ENCODE data around the gene SLC27A1. TPM values are rescaled to one million over a fixed set of nuclear protein-coding genes. Genes with fewer than 3 reads are reported as not detected.
"Not testable (repeated sequence)": the region's sequence is repeated elsewhere in the genome, so short reads cannot be mapped to it uniquely, and the experiment has no call there.

SLC27A1 gene
- total RNA-seq, 1 experiment from 2014 or later, result 8.1 TPM

DNA sequence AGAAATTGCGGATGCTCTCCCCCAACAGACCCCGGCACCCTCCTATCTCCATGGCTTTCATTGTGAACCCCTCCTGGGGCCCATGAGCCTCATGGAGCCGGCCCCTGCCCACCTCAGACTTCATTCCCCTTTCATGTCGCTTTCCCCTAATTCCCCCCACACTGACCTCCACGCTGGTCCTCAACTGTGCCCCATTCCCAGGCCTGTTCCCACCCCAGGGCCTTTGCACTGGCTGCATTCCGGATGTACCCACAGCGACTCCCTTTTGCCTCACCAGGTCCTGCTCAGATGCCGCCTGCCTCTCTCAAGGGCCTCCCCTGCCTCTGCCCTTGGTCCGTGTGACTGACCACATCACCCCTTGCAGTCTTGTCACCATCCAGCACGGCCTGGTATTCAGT lies 13.3 kb downstream of the SLC27A1 start:
- no peak for DNase-seq (ENCODE audit: extremely low read depth, low read depth)

DNA sequence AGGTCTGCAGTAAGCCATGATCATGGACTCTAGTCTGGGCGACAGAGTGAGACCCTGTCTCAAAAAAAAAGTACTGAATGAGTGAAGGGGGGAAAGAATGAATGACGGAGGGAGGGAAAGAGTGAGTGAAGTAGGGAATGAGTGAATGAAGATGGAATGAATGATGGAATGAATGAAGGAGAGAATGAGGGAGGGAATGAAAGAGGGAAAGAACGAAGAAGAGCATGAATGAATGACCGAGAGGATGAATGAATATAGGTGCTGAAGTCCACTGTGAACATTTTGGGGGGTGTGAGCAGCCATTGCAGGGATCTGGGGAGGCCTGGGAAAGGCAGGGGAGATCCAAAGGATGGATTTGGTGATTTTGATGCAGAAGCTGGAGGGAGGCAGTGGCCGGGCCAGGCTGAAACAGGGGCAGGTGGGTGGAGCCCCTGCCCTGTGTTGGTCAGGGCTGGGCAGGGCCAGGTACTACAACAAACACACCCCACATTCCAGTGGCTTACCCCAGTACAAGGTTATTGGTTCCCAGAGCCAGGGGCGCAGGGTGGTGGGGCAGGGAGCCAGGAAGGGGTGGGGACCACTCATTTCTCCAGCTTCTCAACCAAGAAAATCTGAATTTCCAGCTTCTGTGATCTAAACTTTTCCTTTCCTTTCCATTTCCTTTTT lies 14.3 kb downstream of the SLC27A1 start:
- DNase-seq (ENCODE audit: extremely low read depth, low read depth), result no peak

DNA sequence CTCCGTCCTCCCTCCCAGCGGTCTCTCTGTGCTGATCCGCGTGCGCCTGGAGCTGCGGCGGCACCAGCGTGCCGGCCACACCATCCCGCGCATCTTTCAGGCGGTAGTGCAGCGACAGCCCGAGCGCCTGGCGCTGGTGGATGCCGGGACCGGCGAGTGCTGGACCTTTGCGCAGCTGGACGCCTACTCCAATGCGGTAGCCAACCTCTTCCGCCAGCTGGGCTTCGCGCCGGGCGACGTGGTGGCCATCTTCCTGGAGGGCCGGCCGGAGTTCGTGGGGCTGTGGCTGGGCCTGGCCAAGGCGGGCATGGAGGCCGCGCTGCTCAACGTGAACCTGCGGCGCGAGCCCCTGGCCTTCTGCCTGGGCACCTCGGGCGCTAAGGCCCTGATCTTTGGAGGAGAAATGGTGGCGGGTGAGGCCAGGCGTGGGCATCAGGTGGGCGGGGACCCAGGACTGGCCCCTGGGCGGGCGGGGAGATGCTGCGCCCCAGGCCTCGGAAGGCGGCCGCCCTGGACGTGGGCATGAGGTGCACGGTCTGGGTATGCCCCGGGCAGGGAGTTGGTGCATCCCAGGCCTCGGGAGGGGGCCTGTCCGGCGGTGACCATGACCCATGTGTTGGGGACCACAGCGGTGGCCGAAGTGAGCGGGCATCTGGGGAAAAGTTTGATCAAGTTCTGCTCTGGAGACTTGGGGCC lies 16.4 kb downstream of the SLC27A1 start:
- DNase-seq (ENCODE audit: extremely low read depth, low read depth), result no peak

DNA sequence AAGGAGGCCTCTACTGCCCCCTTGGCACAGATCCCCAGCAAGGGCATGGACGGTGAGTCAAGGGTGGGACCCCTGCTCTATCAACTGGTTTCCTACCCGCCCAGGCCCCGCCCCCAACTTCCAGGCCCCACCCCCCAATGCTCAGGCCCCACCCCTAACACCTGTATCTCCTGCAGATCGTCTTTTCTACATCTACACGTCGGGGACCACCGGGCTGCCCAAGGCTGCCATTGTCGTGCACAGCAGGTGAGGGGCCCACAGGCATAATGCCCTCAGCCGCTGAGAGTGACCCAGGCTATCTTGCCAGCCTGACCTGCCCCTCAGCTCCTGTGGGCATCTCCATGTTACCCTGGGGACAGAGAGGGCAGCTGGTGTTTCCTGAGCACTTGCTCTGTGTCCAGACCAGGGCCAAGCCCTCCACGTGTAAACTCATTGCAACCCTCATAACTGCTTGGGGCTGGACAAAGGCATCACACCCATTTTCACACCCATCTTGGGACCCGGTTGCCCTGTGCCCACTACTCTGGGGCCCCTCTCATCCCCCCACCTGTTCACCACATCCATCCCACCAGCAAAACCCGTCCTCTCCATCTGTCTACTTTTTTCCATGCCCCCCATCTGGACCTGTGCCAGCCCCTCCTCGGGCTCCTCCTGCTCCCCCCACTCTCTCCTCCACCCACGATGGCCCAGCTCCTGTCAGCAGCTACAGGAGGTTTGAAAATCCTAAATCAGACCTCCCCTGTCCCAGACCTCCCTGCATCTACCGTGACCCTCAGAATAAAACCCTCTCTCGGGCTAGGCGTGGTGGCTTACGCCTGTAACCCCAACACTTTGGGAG lies 17.2 kb downstream of the SLC27A1 start:
- DNase-seq (ENCODE audit: extremely low read depth, low read depth), result no peak

DNA sequence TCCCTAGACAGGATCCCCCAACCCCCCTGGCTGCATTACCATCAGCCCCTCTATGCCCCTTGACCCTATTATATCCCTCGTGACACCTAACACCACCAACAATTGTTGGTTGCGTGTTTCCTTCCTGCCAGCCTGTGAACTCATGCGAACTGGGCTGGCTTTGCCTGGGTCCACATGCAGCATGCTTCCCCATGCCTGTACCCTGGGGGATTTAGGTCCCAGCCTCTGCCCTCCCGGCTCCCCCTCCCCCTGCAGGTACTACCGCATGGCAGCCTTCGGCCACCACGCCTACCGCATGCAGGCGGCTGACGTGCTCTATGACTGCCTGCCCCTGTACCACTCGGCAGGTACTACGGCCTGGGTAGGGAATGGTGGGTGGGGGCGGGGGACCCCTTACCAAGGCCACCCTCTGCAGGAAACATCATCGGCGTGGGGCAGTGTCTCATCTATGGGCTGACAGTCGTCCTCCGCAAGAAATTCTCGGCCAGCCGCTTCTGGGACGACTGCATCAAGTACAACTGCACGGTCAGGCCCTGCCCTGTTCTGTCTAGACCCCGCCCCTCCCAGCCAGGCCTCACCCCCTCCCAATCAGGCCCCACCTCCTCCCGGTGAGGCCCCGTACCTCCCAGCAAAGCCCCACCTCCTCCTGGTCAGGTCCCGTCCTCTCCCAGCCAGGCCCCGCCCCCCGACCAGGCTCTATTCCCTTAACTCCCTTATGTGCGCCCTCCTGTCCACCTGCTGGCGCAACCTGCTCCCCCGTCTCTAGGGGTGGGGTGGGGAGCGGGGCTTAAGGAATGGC lies 18.5 kb downstream of the SLC27A1 start:
- peak; percentile 49 for DNase-seq (ENCODE audit: extremely low read depth, low read depth)

DNA sequence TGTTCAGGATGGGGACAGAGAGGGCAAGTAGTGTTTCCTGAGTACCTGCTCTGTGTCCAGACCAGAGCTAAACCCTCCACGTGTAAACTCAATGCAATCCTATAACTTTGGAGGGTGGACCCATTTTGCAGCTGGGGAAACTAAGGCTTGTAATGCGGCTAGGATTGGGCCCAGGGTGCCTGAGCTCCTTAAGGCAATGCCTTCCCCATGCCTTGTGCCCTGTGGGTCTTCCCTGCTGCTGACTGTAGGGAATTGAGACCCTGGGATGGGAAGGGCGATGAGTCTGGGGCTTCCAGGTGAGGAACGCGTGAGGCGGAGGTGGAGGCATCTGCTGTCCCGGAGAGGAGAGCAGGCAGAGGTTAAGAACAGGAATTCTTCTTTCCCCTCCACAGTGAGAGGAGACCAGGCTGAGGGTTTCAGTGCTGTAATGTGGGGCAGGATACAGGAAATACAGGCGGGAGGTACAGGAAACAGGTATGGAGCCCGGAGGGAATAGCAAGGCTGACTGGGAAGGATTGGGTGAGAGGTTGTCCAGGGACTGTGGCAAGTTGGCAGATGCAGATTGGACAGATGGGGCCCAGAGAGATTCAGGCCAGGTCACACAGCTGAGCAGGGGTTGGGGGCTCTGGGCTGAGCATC lies 19.2 kb downstream of the SLC27A1 start:
- no peak for DNase-seq (ENCODE audit: extremely low read depth, low read depth)

DNA sequence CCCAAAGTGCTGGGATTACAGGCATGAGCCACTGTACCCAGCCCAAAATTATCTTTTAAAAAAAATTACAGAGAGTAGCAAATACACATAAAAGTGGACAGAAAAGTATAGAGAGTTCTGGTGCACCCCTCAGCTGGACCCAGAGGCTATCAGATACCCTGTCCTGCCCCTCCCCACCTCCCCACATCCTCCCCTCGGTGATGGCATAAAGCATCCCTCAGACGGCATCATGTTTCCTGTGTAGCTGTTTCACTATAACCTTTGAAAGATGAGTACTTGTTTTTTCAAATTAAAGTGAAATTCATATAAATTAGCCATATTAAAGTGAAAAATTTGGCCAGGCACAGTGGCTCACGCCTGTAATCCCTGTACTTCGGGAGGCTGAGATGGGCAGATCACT lies 20.1 kb downstream of the SLC27A1 start:
- no peak for DNase-seq (ENCODE audit: extremely low read depth, low read depth)

DNA sequence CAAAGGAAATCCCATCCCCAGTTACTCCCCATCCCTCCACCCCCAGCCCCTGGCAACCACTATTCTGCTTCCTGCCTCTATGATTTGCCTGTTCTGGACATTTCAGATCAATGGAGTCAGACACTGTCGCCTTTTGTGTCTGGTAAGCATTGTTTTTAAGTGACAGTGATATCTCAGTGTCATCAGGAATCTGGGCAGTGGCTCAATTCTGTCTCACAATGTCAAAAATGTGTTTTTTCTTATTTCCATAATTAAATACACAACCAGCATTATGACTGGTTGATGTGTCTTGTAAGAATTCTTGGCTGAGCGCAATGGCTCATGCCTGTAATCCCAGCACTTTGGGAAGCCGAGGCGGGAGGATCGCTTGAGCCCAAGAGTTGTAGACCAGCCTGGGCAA lies 21.0 kb downstream of the SLC27A1 start:
- no peak for DNase-seq (ENCODE audit: extremely low read depth, low read depth)

DNA sequence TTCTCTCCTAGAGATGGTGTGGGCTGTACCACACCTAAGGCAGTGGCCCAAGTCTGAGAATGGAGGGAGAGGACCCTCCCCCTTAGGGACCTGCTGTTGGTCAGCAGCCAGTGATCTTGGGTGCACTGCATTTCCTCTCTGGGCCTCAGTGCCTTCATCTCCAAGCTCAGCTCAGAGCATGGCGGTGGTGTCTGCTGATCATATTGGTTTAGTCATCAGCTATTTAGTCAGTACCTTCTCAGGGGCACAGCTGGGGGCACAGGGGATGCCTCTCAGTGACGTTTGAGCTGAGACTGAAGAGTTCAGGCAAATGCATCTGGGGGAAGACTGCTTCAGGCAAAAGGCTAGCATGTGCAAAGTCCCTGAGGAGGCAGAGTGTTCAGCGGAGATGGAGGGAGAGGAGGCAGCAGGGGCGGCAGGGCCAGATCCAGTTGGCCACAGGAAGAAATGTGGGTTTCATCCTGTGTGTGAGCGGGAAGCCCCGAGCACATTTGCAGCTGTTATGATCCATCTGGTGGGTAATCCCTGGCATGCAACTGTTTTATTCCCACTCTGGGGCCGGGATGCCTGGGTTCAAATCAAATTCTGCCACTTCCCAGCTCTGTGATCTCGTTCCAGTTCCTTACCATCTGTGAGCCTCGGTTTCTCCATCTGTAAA lies 25.4 kb downstream of the SLC27A1 start:
- no peak for DNase-seq (ENCODE audit: extremely low read depth, low read depth)

DNA sequence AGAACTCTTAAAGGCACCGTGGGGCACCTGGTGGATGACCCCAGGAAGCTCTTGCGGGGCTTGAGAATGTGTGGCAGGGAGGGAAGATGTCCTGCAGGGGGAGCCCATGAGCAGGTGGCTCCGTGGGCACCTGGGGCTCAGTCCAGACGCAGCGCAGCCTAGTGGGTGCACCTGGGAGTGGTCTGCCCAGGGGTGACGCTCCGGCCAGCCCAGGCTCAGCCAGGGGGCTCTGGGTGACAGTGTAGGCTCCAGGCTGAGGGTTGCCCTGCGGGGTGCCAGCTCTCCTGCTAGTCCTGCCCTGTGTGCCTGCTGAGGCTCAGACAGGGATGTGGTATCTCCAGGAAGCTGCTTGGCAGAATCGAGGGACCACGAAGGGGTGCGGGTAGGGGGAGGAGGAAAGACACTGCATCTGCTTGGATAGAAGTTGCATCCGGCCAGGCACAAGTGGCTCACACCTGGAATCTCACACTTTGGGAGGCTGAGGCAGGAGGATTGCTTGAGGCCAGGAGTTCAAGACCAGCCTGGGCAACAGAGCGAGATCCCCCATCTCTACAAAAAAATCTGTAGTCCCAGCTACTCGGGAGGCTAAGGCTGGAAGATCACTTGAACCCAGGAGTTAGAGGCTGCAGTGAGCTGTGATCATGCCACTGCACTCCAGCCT lies 26.1 kb downstream of the SLC27A1 start:
- DNase-seq (ENCODE audit: extremely low read depth, low read depth), result peak; percentile 74

DNA sequence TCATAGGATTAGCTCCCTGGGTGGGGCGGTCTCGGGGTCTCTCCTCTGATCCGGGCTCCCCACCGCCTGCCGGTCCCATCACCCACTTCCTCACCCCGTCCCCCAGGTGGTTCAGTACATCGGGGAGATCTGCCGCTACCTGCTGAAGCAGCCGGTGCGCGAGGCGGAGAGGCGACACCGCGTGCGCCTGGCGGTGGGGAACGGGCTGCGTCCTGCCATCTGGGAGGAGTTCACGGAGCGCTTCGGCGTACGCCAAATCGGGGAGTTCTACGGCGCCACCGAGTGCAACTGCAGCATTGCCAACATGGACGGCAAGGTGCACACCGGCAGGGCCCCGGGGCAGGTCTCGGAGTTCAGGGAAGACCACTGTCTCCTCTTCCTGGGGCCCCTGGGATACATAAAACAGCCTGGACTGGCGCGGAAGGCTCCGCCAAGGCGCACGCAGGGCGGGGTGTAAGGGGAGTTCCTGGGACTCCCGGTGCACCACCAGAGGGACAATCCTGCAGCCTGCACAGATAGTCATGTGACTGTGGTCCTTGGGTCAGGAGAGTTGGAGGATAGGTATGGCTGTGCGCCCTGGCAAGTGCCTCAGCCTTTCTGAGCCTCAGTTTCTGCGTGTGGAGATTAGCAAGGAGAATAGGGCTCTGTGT lies 26.9 kb downstream of the SLC27A1 start:
- no peak for DNase-seq (ENCODE audit: extremely low read depth, low read depth)

DNA sequence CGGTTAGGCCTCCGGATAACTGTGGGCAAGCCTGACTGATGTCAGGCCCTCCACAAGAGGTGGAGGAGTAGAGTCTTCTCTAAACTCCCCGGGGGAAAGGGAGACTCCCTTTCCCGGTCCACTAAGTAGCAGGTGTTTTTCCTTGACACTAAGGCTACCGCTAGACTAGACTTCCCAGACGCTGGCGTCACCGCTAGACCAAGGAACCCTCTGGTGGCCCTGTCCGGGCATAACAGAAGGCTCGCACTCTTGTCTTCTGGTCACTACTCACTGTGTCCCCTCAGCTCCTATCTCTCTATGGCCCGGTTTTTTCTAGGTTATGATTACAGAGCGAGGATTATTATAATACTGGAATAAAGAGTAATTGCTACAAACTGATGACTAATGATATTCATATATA lies 28.7 kb downstream of the SLC27A1 start:
- not testable (repeated sequence) for DNase-seq (ENCODE audit: extremely low read depth, low read depth)

DNA sequence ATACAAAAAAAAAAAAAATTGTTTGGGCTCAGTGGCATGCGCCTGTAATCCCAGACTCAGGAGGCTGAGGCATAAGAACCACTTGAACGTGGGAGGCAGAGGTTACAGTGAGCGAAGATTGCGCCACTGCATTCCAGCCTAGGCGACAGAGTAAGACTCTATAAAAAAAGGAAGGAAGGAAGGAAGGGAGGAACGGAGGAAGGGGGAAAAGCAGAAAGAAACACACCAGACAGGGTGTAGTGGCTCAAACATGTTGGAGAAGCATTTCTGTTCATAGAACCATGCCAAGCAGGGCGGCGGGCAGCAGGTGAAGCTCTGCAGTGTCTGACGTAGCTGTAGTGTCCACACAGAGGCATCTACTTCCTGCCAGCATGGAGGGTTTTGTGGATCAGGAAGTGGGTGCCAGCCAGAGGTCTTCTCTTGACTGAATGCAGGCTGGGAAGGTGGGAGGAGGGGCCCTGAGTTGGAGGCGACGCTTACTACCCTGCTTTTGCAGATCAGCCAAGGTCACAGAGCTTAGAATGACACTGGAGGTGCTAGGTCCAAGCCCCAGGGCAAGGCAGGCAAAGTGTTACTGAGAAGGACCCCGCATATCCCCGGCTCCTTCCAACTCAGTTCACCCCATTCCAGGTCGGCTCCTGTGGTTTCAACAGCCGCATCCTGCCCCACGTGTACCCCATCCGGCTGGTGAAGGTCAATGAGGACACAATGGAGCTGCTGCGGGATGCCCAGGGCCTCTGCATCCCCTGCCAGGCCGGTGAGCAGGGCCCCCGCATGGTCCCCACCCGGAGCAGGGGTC lies 29.5 kb downstream of the SLC27A1 start:
- no peak for DNase-seq (ENCODE audit: extremely low read depth, low read depth)

DNA sequence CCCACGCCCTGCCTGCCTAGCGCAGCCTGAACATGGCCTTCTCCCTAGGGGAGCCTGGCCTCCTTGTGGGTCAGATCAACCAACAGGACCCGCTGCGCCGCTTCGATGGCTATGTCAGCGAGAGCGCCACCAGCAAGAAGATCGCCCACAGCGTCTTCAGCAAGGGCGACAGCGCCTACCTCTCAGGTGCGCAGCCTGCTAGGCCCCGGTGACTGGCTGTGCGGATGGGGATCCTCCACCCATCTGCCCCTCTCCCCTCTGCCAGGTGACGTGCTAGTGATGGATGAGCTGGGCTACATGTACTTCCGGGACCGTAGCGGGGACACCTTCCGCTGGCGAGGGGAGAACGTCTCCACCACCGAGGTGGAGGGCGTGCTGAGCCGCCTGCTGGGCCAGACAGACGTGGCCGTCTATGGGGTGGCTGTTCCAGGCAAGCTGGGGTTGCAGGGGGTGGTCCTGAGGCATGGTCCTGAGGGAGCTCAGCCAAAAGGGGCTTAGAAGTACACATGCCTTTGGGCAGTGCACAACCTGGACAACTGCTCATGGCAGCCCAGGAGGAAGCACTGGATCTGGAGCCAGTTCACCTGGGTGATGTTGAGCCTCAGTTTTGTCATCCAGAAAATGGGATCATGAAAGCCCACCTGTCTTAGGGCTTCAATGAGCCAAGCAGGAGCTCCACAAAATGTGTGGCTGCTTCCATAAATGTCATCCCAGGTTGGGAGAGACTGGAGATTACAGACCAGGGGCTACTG lies 30.3 kb downstream of the SLC27A1 start:
- DNase-seq (ENCODE audit: extremely low read depth, low read depth), result no peak

DNA sequence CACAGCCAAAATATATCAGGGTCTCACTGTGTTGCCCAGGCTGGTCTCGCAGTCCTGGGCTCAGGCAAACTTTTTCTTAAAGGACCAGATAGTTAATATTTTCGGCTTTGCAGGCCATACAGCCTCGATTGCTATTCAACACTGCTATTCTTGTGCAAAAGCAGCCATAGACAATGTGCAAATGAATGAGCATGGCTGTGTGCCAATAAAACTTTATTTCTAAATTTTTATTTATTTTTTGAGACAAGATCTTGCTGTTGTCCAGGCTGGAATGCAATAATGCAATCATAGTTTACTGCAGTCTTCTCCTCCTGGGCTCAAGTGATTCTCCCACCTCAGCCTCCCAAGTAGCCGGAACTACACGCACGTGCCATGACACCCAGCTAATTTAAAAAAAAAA lies 32.9 kb downstream of the SLC27A1 start:
- no peak for DNase-seq (ENCODE audit: extremely low read depth, low read depth)

DNA sequence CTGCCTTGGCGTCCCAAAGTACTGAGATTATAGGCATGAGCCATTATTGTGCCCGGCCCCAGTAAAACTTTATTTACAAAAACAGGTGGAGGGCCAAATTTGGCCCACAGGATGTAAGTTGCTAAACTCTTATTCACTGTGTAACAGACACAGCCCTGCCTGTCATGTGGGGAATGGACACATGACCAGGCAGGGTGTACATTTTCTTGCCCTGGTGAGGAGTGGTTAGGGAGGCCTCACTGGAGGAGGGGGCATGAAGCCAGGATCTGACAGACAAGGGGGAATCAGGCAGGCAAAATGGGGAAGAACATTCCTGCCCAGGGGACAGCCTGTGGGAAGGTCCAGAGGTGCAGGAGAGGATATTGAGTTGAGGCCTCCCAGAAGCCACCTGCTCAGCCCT lies 33.7 kb downstream of the SLC27A1 start:
- DNase-seq (ENCODE audit: extremely low read depth, low read depth), result no peak

DNA sequence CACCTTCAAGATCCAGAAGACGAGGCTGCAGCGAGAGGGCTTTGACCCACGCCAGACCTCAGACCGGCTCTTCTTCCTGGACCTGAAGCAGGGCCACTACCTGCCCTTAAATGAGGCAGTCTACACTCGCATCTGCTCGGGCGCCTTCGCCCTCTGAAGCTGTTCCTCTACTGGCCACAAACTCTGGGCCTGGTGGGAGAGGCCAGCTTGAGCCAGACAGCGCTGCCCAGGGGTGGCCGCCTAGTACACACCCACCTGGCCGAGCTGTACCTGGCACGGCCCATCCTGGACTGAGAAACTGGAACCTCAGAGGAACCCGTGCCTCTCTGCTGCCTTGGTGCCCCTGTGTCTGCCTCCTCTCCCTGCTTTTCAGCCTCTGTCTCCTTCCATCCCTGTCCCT lies 34.1 kb downstream of the SLC27A1 start:
- no peak for DNase-seq (ENCODE audit: extremely low read depth, low read depth)

All from NCI-H460 (cell line).